ENCODE data around the gene IL6R.

DNA sequence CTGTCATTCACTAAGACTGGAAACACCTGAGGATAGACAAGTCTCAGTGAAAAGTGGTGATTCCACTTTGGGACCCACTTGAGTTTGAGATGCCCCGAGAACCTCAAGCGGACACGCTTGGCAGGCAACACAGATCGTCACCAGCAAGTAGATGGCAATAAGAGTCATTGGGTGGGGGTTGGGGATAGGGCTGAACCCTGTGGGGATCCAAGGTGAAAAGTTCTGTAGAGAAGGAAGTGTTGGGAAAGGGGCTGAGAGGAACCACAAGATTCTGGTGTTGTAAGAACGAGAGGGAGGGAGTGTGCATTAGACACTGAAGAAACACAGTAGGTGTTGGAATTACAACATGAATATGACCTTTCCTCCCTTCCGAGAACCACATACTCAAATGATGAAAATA lies 51.5 kb downstream of the IL6R start:
- TF ChIP-seq, protein P1, sequence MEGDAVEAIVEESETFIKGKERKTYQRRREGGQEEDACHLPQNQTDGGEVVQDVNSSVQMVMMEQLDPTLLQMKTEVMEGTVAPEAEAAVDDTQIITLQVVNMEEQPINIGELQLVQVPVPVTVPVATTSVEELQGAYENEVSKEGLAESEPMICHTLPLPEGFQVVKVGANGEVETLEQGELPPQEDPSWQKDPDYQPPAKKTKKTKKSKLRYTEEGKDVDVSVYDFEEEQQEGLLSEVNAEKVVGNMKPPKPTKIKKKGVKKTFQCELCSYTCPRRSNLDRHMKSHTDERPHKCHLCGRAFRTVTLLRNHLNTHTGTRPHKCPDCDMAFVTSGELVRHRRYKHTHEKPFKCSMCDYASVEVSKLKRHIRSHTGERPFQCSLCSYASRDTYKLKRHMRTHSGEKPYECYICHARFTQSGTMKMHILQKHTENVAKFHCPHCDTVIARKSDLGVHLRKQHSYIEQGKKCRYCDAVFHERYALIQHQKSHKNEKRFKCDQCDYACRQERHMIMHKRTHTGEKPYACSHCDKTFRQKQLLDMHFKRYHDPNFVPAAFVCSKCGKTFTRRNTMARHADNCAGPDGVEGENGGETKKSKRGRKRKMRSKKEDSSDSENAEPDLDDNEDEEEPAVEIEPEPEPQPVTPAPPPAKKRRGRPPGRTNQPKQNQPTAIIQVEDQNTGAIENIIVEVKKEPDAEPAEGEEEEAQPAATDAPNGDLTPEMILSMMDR (conservative IDR thresholded peaks at IDR 0.05; ENCODE audit: low read depth, low read length): no peak
- TF ChIP-seq POLR2A (IDR thresholded peaks at IDR 0.05; ENCODE audit: low read depth, low read length) (no peak), MAZ (IDR thresholded peaks at IDR 0.05; ENCODE audit: borderline replicate concordance, low read depth, low read length) (no peak)

Measured in IMR-90 (cell line).